Activated CD4-positive, alpha-beta memory T cell treated with anti-CD3 and anti-CD28 coated beads, Interleukin-2, amount 10 ng/mL, durations not matched to agents 7 days and 5 days (primary cell): Measurements from ENCODE around the gene IRF7. TPM values are rescaled to one million over a fixed set of nuclear protein-coding genes. Genes with fewer than 3 reads are reported as not detected.
"Not testable (repeated sequence)": the region's sequence is repeated elsewhere in the genome, so short reads cannot be mapped to it uniquely, and the experiment has no call there.

Experiments
- CTCF ChIA-PET: fragments of 350-600 bp; sonication (Branson Sonifier 250); formaldehyde crosslinking; loops from one replicate; lab custom pipeline; 2021; ENCODE audit warnings: antibody characterized with exemption, inconsistent platforms; lab: Charles Lee
- POLR2A ChIA-PET: fragments of 350-600 bp; sonication (Branson Sonifier 250); formaldehyde crosslinking; loops from one replicate; lab custom pipeline; 2021; ENCODE audit warnings: antibody characterized with exemption; lab: Charles Lee
- DNase-seq: peaks from one replicate; pipeline ENCODE4 v3.0.0-alpha.2; 2020
- H3K27ac Mint-ChIP-seq: one replicate; pipeline ENCODE4 v1.8.0; 2021; ENCODE audit warnings: mild to moderate bottlenecking, mixed read lengths
- H3K27me3 Mint-ChIP-seq: one replicate; pipeline ENCODE4 v1.8.0; 2021; ENCODE audit warnings: mixed read lengths
- H3K36me3 Mint-ChIP-seq: one replicate; pipeline ENCODE4 v1.8.0; 2021; ENCODE audit warnings: low read depth, mixed read lengths
- H3K4me1 Mint-ChIP-seq: one replicate; pipeline ENCODE4 v1.8.0; 2021; ENCODE audit warnings: mixed read lengths
- H3K4me3 Mint-ChIP-seq: one replicate; pipeline ENCODE4 v1.8.0; 2021; ENCODE audit warnings: mild to moderate bottlenecking, mixed read lengths
- H3K9me3 Mint-ChIP-seq: one replicate; pipeline ENCODE4 v1.8.0; 2021; ENCODE audit warnings: mixed read lengths
- total RNA-seq, 2 experiments: library from RNA; stranded (reverse); gene quantifications; one replicate each; pipeline ENCODE4 v1.2.3, GENCODE V29; 2021

IRF7 gene
- total RNA-seq, 2 experiments from 2014 or later, result 220 to 221 TPM

- H3K4me1 Mint-ChIP-seq, result no peaks in the 10 kb centered on the region
- CTCF ChIA-PET, result no interaction called here
Observed at GRCh38 chr11:653837-654236, 38.1 kb upstream of the IRF7 start.

GRCh38 chr11:653136-653535 lies 37.4 kb upstream of the IRF7 start:
- H3K9me3 Mint-ChIP-seq, H3K36me3 Mint-ChIP-seq, H3K4me3 Mint-ChIP-seq, H3K4me1 Mint-ChIP-seq, DNase-seq, POLR2A ChIA-PET, H3K27ac Mint-ChIP-seq, CTCF ChIA-PET, H3K27me3 Mint-ChIP-seq: not testable (repeated sequence)

More at GRCh38 chr11:653837-654236, 38.1 kb upstream of the IRF7 start:
- Mint-ChIP-seq H3K9me3 (no peaks in the 10 kb centered on the region), H3K36me3 (peaks cover 2% of the 10 kb centered on the region), H3K4me3 (no peak overlapping the region), H3K27ac (no peak overlapping the region), H3K27me3 (no peaks in the 10 kb centered on the region)
- POLR2A ChIA-PET, result no interaction called here
- DNase-seq, result no peak

DNA sequence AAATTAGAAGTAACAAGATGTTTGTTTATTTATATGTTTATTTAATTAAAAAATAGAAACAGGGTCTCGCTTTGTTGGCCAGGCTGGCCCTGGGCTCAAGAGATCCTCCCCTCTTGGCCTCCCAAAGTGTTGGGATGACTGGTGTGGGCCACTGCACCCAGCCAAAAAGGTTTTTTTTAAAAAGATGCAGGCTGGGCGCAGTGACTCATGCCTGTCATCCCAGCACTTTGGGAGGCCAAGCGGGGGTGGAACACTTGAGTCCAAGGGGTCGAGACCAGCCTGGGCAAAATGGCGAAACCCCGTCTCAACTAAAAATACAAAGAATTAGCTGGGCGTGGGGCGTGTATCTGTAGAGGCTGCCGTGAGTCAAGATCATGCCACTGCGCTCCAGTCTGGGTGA lies 34.7 kb upstream of the IRF7 start:
- no peak for DNase-seq
- Mint-ChIP-seq H3K4me1 (no peaks in the 10 kb centered on the region), H3K4me3 (no peak overlapping the region), H3K9me3 (no peaks in the 10 kb centered on the region), H3K27ac (no peak overlapping the region), H3K27me3 (no peaks in the 10 kb centered on the region), H3K36me3 (peaks cover 4% of the 10 kb centered on the region)
- ChIA-PET POLR2A (no interaction called here), CTCF (no interaction called here)

DNA sequence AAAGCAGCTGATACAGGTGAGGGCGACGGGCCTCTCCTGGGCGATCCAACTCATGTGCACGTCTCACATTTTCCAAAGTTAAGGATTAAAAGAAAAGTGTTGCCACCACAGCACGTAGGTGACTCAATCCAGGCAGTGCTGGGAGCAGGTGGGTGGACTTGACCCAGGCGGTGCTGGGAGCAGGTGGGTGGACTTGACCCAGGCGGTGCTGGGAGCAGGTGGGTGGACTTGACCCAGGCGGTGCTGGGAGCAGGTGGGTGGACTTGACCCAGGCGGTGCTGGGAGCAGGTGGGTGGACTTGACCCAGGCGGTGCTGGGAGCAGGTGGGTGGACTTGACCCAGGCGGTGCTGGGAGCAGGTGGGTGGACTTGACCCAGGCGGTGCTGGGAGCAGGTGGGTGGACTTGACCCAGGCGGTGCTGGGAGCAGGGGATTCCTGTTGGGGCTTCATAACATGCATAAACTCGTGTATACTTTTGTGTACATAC lies 32.0 kb upstream of the IRF7 start:
- DNase-seq, CTCF ChIA-PET, POLR2A ChIA-PET, H3K4me3 Mint-ChIP-seq, H3K27me3 Mint-ChIP-seq, H3K36me3 Mint-ChIP-seq, H3K9me3 Mint-ChIP-seq, H3K27ac Mint-ChIP-seq, H3K4me1 Mint-ChIP-seq: not testable (repeated sequence)

DNA sequence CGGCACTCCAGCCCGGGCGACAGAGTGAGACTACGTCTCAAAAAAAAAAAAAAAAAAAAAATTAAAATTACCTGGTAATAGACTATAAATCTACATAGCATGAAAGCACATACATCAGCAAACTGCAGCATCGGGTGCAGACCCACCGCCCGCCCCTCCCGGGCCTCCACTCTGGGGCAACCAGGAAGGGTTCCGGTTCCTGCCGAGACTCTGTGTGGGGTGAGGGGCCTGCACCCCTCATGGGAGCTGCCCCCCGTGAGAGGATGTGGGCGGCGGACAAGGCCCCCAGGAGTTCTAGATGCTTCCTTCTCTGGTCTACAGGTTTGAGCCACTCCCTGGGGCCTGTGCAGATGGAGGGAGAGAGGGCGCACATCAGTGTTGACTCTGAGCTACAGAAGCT lies 30.5 kb upstream of the IRF7 start:
- Mint-ChIP-seq H3K27me3 (peaks cover 2% of the 10 kb centered on the region), H3K36me3 (peaks cover 4% of the 10 kb centered on the region), H3K27ac (no peak overlapping the region), H3K9me3 (no peaks in the 10 kb centered on the region), H3K4me3 (no peak overlapping the region), H3K4me1 (no peaks in the 10 kb centered on the region)
- CTCF ChIA-PET, result no interaction called here
- no peak for DNase-seq
- POLR2A ChIA-PET, result interaction anchor here (1.0 to 1.1 kb wide), 2 partner anchors 31 to 49 kb away, joined by 3 read pairs; partner anchors contain the start of genes DEAF1 and IRF7

- Mint-ChIP-seq H3K27me3 (peaks cover 2% of the 10 kb centered on the region), H3K36me3 (peaks cover 4% of the 10 kb centered on the region), H3K27ac (no peak overlapping the region), H3K9me3 (no peaks in the 10 kb centered on the region), H3K4me1 (no peaks in the 10 kb centered on the region), H3K4me3 (no peak overlapping the region)
- ChIA-PET CTCF (no interaction called here), POLR2A (interaction anchor here (1.0 to 1.1 kb wide), 2 partner anchors 30 to 50 kb away, joined by 3 read pairs; partner anchors contain the start of genes DEAF1 and IRF7)
- DNase-seq, result no peak
Observed at GRCh38 chr11:645536-645935, 29.8 kb upstream of the IRF7 start.

GRCh38 chr11:643849-644738 lies 28.3 kb upstream of the IRF7 start:
- peaks cover 5% of the 10 kb centered on the region for H3K27me3 Mint-ChIP-seq
- H3K27ac Mint-ChIP-seq, result no peak overlapping the region
- CTCF ChIA-PET, result no interaction called here
- H3K4me1 Mint-ChIP-seq, result no peaks in the 10 kb centered on the region
- H3K9me3 Mint-ChIP-seq, result no peaks in the 10 kb centered on the region
- H3K36me3 Mint-ChIP-seq, result peaks cover 4% of the 10 kb centered on the region
- no peak overlapping the region for H3K4me3 Mint-ChIP-seq
- no peak for DNase-seq
- POLR2A ChIA-PET, result no interaction called here

- Mint-ChIP-seq H3K9me3 (no peaks in the 10 kb centered on the region), H3K4me3 (no peak overlapping the region), H3K4me1 (no peaks in the 10 kb centered on the region), H3K27me3 (peaks cover 13% of the 10 kb centered on the region), H3K36me3 (peaks cover 4% of the 10 kb centered on the region), H3K27ac (no peak overlapping the region)
- no peak for DNase-seq
- ChIA-PET CTCF (no interaction called here), POLR2A (no interaction called here)
Observed at GRCh38 chr11:643366-643765, 27.6 kb upstream of the IRF7 start.

- peaks cover 2% of the 10 kb centered on the region for H3K4me1 Mint-ChIP-seq
- peaks cover 20% of the 10 kb centered on the region for H3K27me3 Mint-ChIP-seq
- no peak for DNase-seq
- no peak overlapping the region for H3K4me3 Mint-ChIP-seq
- ChIA-PET POLR2A (interaction anchor here (1.1 to 1.4 kb wide), 2 partner anchors 12 to 83 kb away, joined by 3 read pairs; no protein-coding TSS in a partner anchor), CTCF (interaction anchor here (0.6 kb wide), 1 partner anchor 100 kb away, joined by 3 read pairs; no protein-coding TSS in a partner anchor)
- H3K9me3 Mint-ChIP-seq, result no peaks in the 10 kb centered on the region
- no peak overlapping the region for H3K27ac Mint-ChIP-seq
- H3K36me3 Mint-ChIP-seq, result peaks cover 2% of the 10 kb centered on the region
Observed at GRCh38 chr11:641806-642370, 26.1 kb upstream of the IRF7 start.

DNA sequence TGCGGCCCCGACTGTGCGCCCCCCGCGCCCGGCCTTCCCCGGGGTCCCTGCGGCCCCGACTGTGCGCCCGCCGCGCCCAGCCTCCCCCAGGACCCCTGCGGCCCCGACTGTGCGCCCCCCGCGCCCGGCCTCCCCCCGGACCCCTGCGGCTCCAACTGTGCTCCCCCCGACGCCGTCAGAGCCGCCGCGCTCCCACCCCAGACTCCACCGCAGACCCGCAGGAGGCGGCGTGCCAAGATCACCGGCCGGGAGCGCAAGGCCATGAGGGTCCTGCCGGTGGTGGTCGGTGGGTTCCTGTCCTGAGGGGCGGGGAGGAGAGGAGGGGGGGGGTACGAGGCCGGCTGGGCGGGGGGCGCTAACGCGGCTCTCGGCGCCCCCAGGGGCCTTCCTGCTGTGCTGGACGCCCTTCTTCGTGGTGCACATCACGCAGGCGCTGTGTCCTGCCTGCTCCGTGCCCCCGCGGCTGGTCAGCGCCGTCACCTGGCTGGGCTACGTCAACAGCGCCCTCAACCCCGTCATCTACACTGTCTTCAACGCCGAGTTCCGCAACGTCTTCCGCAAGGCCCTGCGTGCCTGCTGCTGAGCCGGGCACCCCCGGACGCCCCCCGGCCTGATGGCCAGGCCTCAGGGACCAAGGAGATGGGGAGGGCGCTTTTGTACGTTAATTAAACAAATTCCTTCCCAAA lies 24.4 kb upstream of the IRF7 start:
- no peaks in the 10 kb centered on the region for H3K9me3 Mint-ChIP-seq
- H3K27ac Mint-ChIP-seq, result no peak overlapping the region
- H3K27me3 Mint-ChIP-seq, result peaks cover 29% of the 10 kb centered on the region
- no peak for DNase-seq
- peaks cover 2% of the 10 kb centered on the region for H3K36me3 Mint-ChIP-seq
- H3K4me1 Mint-ChIP-seq, result peaks cover 2% of the 10 kb centered on the region
- ChIA-PET POLR2A (no interaction called here), CTCF (no interaction called here)
- H3K4me3 Mint-ChIP-seq, result no peak overlapping the region

DNA sequence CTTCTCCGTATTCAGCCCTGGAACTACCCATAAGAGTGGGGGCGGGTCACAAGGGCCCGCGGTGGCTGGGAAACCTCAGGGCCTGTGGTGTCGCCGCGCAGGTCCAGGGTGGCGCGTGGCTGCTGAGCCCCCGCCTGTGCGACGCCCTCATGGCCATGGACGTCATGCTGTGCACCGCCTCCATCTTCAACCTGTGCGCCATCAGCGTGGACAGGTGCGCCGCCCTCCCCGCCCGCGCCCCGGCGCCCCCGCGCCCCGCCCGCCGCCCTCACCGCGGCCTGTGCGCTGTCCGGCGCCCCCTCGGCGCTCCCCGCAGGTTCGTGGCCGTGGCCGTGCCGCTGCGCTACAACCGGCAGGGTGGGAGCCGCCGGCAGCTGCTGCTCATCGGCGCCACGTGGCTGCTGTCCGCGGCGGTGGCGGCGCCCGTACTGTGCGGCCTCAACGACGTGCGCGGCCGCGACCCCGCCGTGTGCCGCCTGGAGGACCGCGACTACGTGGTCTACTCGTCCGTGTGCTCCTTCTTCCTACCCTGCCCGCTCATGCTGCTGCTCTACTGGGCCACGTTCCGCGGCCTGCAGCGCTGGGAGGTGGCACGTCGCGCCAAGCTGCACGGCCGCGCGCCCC lies 23.7 kb upstream of the IRF7 start:
- ChIA-PET POLR2A (no interaction called here), CTCF (no interaction called here)
- DNase-seq, result no peak
- Mint-ChIP-seq H3K27me3 (peaks cover 29% of the 10 kb centered on the region), H3K36me3 (peaks cover 2% of the 10 kb centered on the region), H3K27ac (no peak overlapping the region), H3K9me3 (no peaks in the 10 kb centered on the region), H3K4me3 (no peak overlapping the region), H3K4me1 (peaks cover 2% of the 10 kb centered on the region)

DNA sequence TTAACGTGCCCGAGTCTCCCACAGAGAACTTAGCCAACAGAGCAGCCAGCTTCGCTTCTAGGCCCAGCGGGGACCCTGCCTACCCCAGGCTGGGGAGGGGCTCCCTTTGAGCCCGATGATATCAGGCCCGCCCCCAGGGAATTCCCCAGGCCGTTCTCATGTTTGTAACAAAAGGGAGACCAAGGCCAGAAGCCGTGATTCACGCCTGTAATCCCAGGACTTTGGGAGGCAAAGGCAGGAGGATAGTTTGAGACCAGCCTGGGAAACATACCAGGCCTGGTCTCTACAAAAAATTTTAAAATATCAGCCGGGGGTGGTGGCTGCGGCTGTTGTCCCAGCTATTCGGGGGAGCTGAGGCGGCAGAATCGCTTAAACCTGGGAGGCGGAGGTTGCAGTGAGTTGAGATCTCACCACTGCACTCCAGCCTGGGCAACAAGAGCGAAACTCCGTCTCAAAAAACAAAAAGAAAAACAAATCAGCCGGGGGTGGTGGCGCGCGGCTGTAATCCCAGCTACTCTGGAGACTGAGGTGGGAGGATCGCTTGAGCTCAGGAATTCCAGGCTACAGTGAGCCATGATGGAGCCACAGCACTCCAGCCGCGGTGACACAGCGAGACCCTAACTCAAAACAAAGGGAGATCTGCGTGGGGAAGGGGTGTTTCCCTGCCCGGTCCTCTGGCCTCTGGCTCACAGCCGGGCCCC lies 23.0 kb upstream of the IRF7 start:
- DNase-seq, result no peak
- POLR2A ChIA-PET, result no interaction called here
- CTCF ChIA-PET, result no interaction called here
- H3K27me3 Mint-ChIP-seq, result peaks cover 29% of the 10 kb centered on the region
- H3K4me3 Mint-ChIP-seq, result no peak overlapping the region
- no peaks in the 10 kb centered on the region for H3K9me3 Mint-ChIP-seq
- H3K27ac Mint-ChIP-seq, result no peak overlapping the region
- H3K4me1 Mint-ChIP-seq, result peaks cover 2% of the 10 kb centered on the region
- peaks cover 2% of the 10 kb centered on the region for H3K36me3 Mint-ChIP-seq
